ENCODE measurements around the gene SLC2A8. TPM values are rescaled to one million over a fixed set of nuclear protein-coding genes. Genes with fewer than 3 reads are reported as not detected.

Gene SLC2A8
- total RNA-seq, 4 donors from 2014 or later: 25.4 to 38.2 (median 29.9) TPM

DNA sequence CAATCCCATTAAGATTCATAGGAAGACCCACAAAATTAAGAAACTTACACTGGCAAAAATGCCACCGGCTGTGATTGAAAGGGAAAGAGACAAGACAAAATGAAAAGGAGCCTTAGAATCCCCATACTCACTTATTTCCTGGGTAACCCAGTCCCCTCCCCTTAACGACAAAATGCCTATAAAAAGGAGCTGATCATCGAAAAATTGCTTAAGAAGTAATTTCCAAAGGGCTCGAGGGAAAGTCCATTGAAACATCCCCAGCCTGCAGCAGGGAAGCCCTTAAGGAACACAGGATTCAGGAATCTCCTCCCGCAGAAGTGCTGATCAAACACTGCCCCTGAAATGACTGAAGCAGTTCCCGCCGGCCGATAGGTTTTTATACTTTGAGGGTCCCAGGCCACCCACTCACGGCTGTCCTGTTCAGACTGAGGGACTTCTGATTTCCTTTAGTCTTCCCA, 26.5 kb downstream of the SLC2A8 start:
- Histone ChIP-seq H3K9me3 (no peaks in the 10 kb centered on the region), H3K4me1 (peaks cover 22 to 26% of the 10 kb centered on the region in 2 donors), H3K4me3 (replicated peaks in 1 of 3) (peak overlapping the region; percentile 21 to 76 (median 45)), H3K36me3 (peaks cover 0 to 3% of the 10 kb centered on the region in 2 donors), H3K27me3 (no peaks in the 10 kb centered on the region), H3K27ac (peak overlapping the region; percentile 88 to 89 (median 89))
- TF ChIP-seq POLR2A (IDR thresholded peaks at IDR 0.05): no peak
- TF ChIP-seq CTCF (IDR thresholded peaks at IDR 0.05): no peak
- intact Hi-C loops (cut with DNase I): no loop called here
- 0 to 2% methylated on average over 9 of the region's 9 CpGs for WGBS, 2 donors
- no peak for DNase-seq

GRCh38 chr9:127423934-127424675, 27.1 kb downstream of the SLC2A8 start, which contains the start of gene ZNF79:
ZNF79 (plus strand) TSS chr9:127424382; CDS start chr9:127424788, 406 bp downstream.
- TF ChIP-seq CTCF (IDR thresholded peaks at IDR 0.05) (no peak), POLR2A (IDR thresholded peaks at IDR 0.05) (peak in 1 of 2 donors; percentile 70)

DNA sequence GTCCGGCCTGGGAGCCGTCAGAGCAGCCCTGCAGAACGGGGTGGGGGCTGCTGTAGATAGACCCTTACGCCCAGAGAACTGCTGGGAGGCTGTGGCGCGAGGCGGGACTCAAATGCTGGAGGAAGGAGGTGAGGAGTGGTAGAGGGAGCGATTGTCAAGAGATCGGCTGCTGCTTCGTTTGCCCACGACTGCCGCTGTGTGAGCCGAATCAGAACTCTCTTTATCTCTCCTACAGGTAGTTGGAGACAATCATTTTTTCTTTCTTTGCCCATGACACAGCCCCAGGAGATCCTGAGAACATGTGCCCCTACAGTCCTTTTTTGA, 27.7 kb downstream of the SLC2A8 start:
- H3K27ac ChIP-seq: peak overlapping the region; percentile 88 to 89 (median 89)
- H3K9me3 ChIP-seq: no peaks in the 10 kb centered on the region
- TF ChIP-seq CTCF (IDR thresholded peaks at IDR 0.05) (peak in 2 of 6 experiments; percentile 8 to 21), POLR2A (IDR thresholded peaks at IDR 0.05) (no peak)
- H3K27me3 ChIP-seq: no peaks in the 10 kb centered on the region
- intact Hi-C loops (cut with DNase I): no loop called here
- peaks cover 22 to 26% of the 10 kb centered on the region in 2 donors for H3K4me1 ChIP-seq
- peak overlapping the region; percentile 21 to 76 (median 45) for H3K4me3 ChIP-seq (replicated peaks in 1 of 3)
- peaks cover 10 to 14% of the 10 kb centered on the region in 2 donors for H3K36me3 ChIP-seq
- 1% methylated on average over 9 to 13 of the region's 13 CpGs for WGBS, 2 donors
- DNase-seq: peak in 1 of 2 donors; percentile 48

More at GRCh38 chr9:127423934-127424675, 27.1 kb downstream of the SLC2A8 start, which contains the start of gene ZNF79:
- Histone ChIP-seq H3K36me3 (peaks cover 6 to 9% of the 10 kb centered on the region in 2 donors), H3K9me3 (no peaks in the 10 kb centered on the region), H3K4me3 (replicated peaks in 1 of 3) (peak within 1 kb of the TSS; percentile 21 to 76 (median 45)), H3K27me3 (no peaks in the 10 kb centered on the region), H3K4me1 (peaks cover 22 to 26% of the 10 kb centered on the region in 2 donors), H3K27ac (peak within 1 kb of the TSS; percentile 88 to 89 (median 89))
- intact Hi-C loops (cut with DNase I): no loop called here
- WGBS, 2 donors: 0% methylated on average over 31 to 39 of the region's 54 CpGs
- peak; percentile 95 for DNase-seq

- H3K4me3 ChIP-seq (replicated peaks in 1 of 3): no peak overlapping the region
- no peaks in the 10 kb centered on the region for H3K27me3 ChIP-seq
- H3K27ac ChIP-seq: no peak overlapping the region
- TF ChIP-seq POLR2A (IDR thresholded peaks at IDR 0.05): no peak
- no peak for TF ChIP-seq CTCF (IDR thresholded peaks at IDR 0.05)
- intact Hi-C loops (cut with DNase I): no loop called here
- peaks cover 14 to 15% of the 10 kb centered on the region in 2 donors for H3K36me3 ChIP-seq
- no peaks in the 10 kb centered on the region for H3K9me3 ChIP-seq
- WGBS, 2 donors: 88 to 97% methylated on average over 2 of the region's 2 CpGs
- DNase-seq: no peak
- H3K4me1 ChIP-seq: peaks cover 22 to 26% of the 10 kb centered on the region in 2 donors
Observed at GRCh38 chr9:127426756-127427155, 29.8 kb downstream of the SLC2A8 start.

- no peak overlapping the region for H3K27ac ChIP-seq
- no peak for TF ChIP-seq POLR2A (IDR thresholded peaks at IDR 0.05)
- TF ChIP-seq CTCF (IDR thresholded peaks at IDR 0.05): no peak
- H3K4me1 ChIP-seq: peaks cover 13 to 14% of the 10 kb centered on the region in 2 donors
- H3K27me3 ChIP-seq: no peaks in the 10 kb centered on the region
- no peak for DNase-seq
- H3K36me3 ChIP-seq: peaks cover 15 to 16% of the 10 kb centered on the region in 2 donors
- no peak overlapping the region for H3K4me3 ChIP-seq (replicated peaks in 1 of 3)
- intact Hi-C loops (cut with DNase I): no loop called here
- H3K9me3 ChIP-seq: no peaks in the 10 kb centered on the region
- WGBS, 2 donors: 89 to 91% methylated on average over 3 of the region's 3 CpGs
Observed at GRCh38 chr9:127428348-127428747, 31.4 kb downstream of the SLC2A8 start.

Measured in thyroid gland (tissue), 4 donors.